ENCODE results near the gene PTX4. TPM values are rescaled to one million over a fixed set of nuclear protein-coding genes. Genes with fewer than 3 reads are reported as not detected.

Gene PTX4
- total and polyA plus RNA-seq, 9 of the 15 experiments (the other 6 are each of a cell fraction or from before 2014, with no cell fraction given), result 0.11 TPM; not detected in 8

GRCh38 chr16:1477033-1477432, 11.7 kb downstream of the PTX4 start (continued):
- TF ChIP-seq HMBOX1 (IDR thresholded peaks at IDR 0.05), result no peak
- no peak for TF ChIP-seq ZNF347 (CRISPR knock-in tag; IDR thresholded peaks at IDR 0.05; ENCODE audit: low read depth)
- no peak for TF ChIP-seq MCM5 (IDR thresholded peaks at IDR 0.05; ENCODE audit: low read depth)
- TF ChIP-seq, protein P1, sequence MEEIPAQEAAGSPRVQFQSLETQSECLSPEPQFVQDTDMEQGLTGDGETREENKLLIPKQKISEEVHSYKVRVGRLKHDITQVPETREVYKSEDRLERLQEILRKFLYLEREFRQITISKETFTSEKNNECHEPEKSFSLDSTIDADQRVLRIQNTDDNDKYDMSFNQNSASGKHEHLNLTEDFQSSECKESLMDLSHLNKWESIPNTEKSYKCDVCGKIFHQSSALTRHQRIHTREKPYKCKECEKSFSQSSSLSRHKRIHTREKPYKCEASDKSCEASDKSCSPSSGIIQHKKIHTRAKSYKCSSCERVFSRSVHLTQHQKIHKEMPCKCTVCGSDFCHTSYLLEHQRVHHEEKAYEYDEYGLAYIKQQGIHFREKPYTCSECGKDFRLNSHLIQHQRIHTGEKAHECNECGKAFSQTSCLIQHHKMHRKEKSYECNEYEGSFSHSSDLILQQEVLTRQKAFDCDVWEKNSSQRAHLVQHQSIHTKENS (CRISPR knock-in tag; IDR thresholded peaks at IDR 0.05), result no peak

DNA sequence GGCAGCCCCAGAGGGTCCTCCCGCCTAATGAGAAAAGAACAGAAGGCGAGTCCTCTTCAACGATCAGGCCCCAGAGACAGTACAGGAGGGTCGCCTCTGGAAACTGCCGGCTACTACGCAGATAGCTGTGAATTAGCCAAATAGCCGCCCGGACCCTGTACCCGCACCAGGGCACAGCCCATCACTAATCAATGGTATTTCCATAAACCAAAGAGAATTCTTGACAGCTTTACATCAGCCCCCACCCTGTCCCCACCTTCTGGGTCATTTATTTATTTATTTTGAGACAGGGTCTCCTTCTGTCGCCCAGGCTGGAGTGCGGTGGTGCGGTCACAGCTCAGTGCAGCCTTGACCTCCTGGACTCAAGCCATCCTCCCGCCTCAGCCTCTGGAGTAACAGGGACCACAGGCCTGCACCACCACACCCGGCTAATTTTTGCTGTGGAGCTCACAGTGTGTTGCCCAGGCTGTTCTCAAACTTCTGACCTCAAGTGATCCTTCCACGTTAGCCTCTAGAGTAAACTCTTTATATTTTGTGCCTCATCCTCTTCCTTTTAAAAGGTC, 13.1 kb downstream of the PTX4 start:
- intact Hi-C loops (cut with micrococcal nuclease), result no loop called here
- H2AFZ ChIP-seq (ENCODE audit: low read depth, low read length), result peak overlapping the region; percentile 92
- H3K4me1 ChIP-seq (replicated peaks in 1 of 2; ENCODE audit: control insufficient read depth in 2 of 2, insufficient read depth in 2 of 2, low read length in 2 of 2), result peaks cover 31 to 48% of the 10 kb centered on the region in 2 experiments; a peak in 4 of 5 replicates
- BruUV-seq (replicated peaks), result no TSS peak
- no peaks in the 10 kb centered on the region for H3K9me3 ChIP-seq (replicated peaks; ENCODE audit: control insufficient read depth, insufficient read depth, low read depth, low read length)
- 39% methylated on average over 15 of the region's 15 CpGs for WGBS (ENCODE audit: insufficient coverage, low coverage, missing lambda C conversion rate)
- H3K27ac ChIP-seq (ENCODE audit: extremely low read depth, low read depth, low read length), result peak overlapping the region; percentile 97
- FAIRE-seq (peak; percentile 62), DNase-seq (ENCODE audit: extremely low read depth in 1 of 4, low spot score in 3 of 4) (peak in 1 of 4 experiments; percentile 29), ATAC-seq (peak; percentile 4)
- CTCF ChIA-PET (ENCODE audit: low intra/inter-chr PET ratio), result no interaction called here
- H3K36me3 ChIP-seq (ENCODE audit: control insufficient read depth, insufficient read depth, low read length), result peaks cover 7% of the 10 kb centered on the region; the same call in 1 of the 3 replicates
- H4K20me1 ChIP-seq (replicated peaks; ENCODE audit: control insufficient read depth, insufficient read depth, low read length), result peaks cover 2% of the 10 kb centered on the region; the same call in 1 of the 2 replicates
- peaks cover 3% of the 10 kb centered on the region for H3K9me1 ChIP-seq (ENCODE audit: control insufficient read depth, insufficient read depth, low read length)
- in situ Hi-C loops (cut with MboI), result no loop called here
- H3K27me3 ChIP-seq (ENCODE audit: control insufficient read depth in 2 of 2, insufficient read depth in 2 of 2, low read length in 2 of 2), result no peaks in the 10 kb centered on the region
- peak overlapping the region; percentile 85 for H3K4me3 ChIP-seq
- H3K79me2 ChIP-seq (ENCODE audit: control insufficient read depth, insufficient read depth, low read length), result peaks cover 51% of the 10 kb centered on the region
- POLR2A ChIA-PET, result interaction anchor here (0.5 to 0.7 kb wide), 5 partner anchors 37 to 908 kb away, joined by 3 read pairs; no protein-coding TSS in a partner anchor
- TF ChIP-seq, protein P2, sequence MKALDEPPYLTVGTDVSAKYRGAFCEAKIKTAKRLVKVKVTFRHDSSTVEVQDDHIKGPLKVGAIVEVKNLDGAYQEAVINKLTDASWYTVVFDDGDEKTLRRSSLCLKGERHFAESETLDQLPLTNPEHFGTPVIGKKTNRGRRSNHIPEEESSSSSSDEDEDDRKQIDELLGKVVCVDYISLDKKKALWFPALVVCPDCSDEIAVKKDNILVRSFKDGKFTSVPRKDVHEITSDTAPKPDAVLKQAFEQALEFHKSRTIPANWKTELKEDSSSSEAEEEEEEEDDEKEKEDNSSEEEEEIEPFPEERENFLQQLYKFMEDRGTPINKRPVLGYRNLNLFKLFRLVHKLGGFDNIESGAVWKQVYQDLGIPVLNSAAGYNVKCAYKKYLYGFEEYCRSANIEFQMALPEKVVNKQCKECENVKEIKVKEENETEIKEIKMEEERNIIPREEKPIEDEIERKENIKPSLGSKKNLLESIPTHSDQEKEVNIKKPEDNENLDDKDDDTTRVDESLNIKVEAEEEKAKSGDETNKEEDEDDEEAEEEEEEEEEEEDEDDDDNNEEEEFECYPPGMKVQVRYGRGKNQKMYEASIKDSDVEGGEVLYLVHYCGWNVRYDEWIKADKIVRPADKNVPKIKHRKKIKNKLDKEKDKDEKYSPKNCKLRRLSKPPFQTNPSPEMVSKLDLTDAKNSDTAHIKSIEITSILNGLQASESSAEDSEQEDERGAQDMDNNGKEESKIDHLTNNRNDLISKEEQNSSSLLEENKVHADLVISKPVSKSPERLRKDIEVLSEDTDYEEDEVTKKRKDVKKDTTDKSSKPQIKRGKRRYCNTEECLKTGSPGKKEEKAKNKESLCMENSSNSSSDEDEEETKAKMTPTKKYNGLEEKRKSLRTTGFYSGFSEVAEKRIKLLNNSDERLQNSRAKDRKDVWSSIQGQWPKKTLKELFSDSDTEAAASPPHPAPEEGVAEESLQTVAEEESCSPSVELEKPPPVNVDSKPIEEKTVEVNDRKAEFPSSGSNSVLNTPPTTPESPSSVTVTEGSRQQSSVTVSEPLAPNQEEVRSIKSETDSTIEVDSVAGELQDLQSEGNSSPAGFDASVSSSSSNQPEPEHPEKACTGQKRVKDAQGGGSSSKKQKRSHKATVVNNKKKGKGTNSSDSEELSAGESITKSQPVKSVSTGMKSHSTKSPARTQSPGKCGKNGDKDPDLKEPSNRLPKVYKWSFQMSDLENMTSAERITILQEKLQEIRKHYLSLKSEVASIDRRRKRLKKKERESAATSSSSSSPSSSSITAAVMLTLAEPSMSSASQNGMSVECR (CRISPR knock-in tag; IDR thresholded peaks at IDR 0.05), result no peak
- TF ChIP-seq FOXP1 (CRISPR knock-in tag; IDR thresholded peaks at IDR 0.05), result no peak
- TF ChIP-seq ZBTB43 (CRISPR knock-in tag; IDR thresholded peaks at IDR 0.05), result 0 out of 2 replicates have a peak, but pooled peaks have one; percentile 7
- TF ChIP-seq ZKSCAN8 (CRISPR knock-in tag; IDR thresholded peaks at IDR 0.05), result no peak
- 0 out of 2 replicates have a peak, but pooled peaks have one; percentile 12 for TF ChIP-seq NFIC (IDR thresholded peaks at IDR 0.05)
- no peak for TF ChIP-seq RFX7 (CRISPR knock-in tag; IDR thresholded peaks at IDR 0.05)
- peak overlapping the region; percentile 96 for H3K4me2 ChIP-seq (ENCODE audit: insufficient read depth, low read length)
- peak overlapping the region; percentile 96 to 97 for H3K9ac ChIP-seq (ENCODE audit: insufficient read depth in 1 of 2, low read depth in 2 of 2, low read length in 2 of 2)
